K562 (cell line): Measurements from ENCODE around the gene LMO3. TPM values are rescaled to one million over a fixed set of nuclear protein-coding genes. Genes with fewer than 3 reads are reported as not detected.

Experiments
- ATAC-seq: fragments of 200-7000 bp; cut with Tn5 transposase; 3 replicates; pipeline ENCODE4 v1.9.1; 2020; ENCODE audit warnings: moderate library complexity
- BruUV-seq: library from RNA; stranded (reverse); fragments of 400-500 nt; replicated peaks from 2 replicates; lab custom pipeline; 2021; lab: Mats Ljungman, UMichigan
- CTCF ChIA-PET: fragments of 300-600 bp; formaldehyde crosslinking; extraction: SDS; loops from one replicate; lab custom pipeline; 2021; ENCODE audit warnings: low intra/inter-chr PET ratio; lab: Yijun Ruan, JAX
- POLR2A ChIA-PET: fragments of 300-600, 350-650 bp; sonication (Branson Sonifier 250); formaldehyde crosslinking; extraction: SDS; loops from one replicate; lab custom pipeline; 2021; ENCODE audit warnings: antibody characterized with exemption, inconsistent platforms; lab: Yijun Ruan, JAX
- DNase-seq, 4 experiments: peaks; one replicate each; pipeline versions ENCODE4 v3.0.0 to v3.0.0-alpha.2; 2011 to 2018; ENCODE audit warnings: low spot score in 3 of 4, mixed read lengths in 3 of 4; ENCODE audit errors: extremely low read depth in 1 of 4
- FAIRE-seq: peaks from 2 replicates; lab custom pipeline; 2011; peaks lifted over from hg19 to GRCh38; lab: Jason Lieb, UNC
- H2AFZ ChIP-seq: 2 replicates; pipeline ENCODE4 v1.6.0; 2011; ENCODE audit warnings: low read depth, low read length, control low read depth, inconsistent platforms
- H3K27ac ChIP-seq: fragments of 200-600 bp; 3 replicates; pipeline ENCODE4 v1.8.0; 2011; ENCODE audit warnings: low read depth, mild to moderate bottlenecking, control low read depth, inconsistent platforms, low read length, moderate library complexity, mixed read lengths; ENCODE audit errors: extremely low read depth
- H3K27me3 ChIP-seq, 2 experiments: fragments of 300-600 bp in 1 of 2; 2 replicates in 1 of 2; 3 replicates in 1 of 2; pipeline versions ENCODE4 v1.6.0 to v1.8.0; 2011; ENCODE audit warnings: inconsistent platforms in 2 of 2, low read length in 2 of 2, mild to moderate bottlenecking in 1 of 2, mixed read lengths in 1 of 2, moderate library complexity in 1 of 2; ENCODE audit not compliant: control insufficient read depth in 2 of 2, insufficient read depth in 2 of 2
- H3K36me3 ChIP-seq: fragments of 300-600 bp; 3 replicates; pipeline ENCODE4 v1.8.0; 2011; ENCODE audit warnings: mild to moderate bottlenecking, low read length, inconsistent platforms; ENCODE audit not compliant: control insufficient read depth, insufficient read depth
- H3K4me1 ChIP-seq, 2 experiments: fragments of 200-600 bp in 1 of 2; replicated peaks in 1 of 2; 2 replicates in 1 of 2; 3 replicates in 1 of 2; pipeline versions ENCODE4 v1.5.1 to v1.8.0; 2011; ENCODE audit warnings: inconsistent platforms in 2 of 2, low read length in 2 of 2, mild to moderate bottlenecking in 1 of 2, mixed read lengths in 1 of 2, moderate library complexity in 1 of 2; ENCODE audit not compliant: control insufficient read depth in 2 of 2, insufficient read depth in 2 of 2
- H3K4me2 ChIP-seq: 2 replicates; pipeline ENCODE4 v1.6.1; 2011; ENCODE audit warnings: low read length, control low read depth, inconsistent platforms, mixed read lengths; ENCODE audit not compliant: insufficient read depth
- H3K4me3 ChIP-seq: fragments of 200-600 bp; sonication (generic), shearing (Covaris generic); 2 replicates; pipeline ENCODE4 v1.5.1; 2016; ENCODE audit warnings: control low read depth, inconsistent platforms
- H3K79me2 ChIP-seq: fragments of 200-600 bp; 3 replicates; pipeline ENCODE4 v1.8.0; 2011; ENCODE audit warnings: low read length, inconsistent platforms; ENCODE audit not compliant: control insufficient read depth, insufficient read depth
- H3K9ac ChIP-seq, 2 experiments: 2 replicates each; pipeline versions ENCODE4 v1.6.0 to v1.6.1; 2011; ENCODE audit warnings: low read depth in 2 of 2, low read length in 2 of 2, control low read depth in 1 of 2, inconsistent platforms in 1 of 2, mild to moderate bottlenecking in 1 of 2, mixed read lengths in 1 of 2; ENCODE audit not compliant: insufficient read depth in 1 of 2
- H3K9me1 ChIP-seq: one replicate; pipeline ENCODE4 v1.6.0; 2011; ENCODE audit warnings: inconsistent platforms, mild to moderate bottlenecking, low read length, moderate library complexity; ENCODE audit not compliant: control insufficient read depth, insufficient read depth
- H3K9me3 ChIP-seq: replicated peaks from 2 replicates; pipeline ENCODE4 v1.5.1; 2011; ENCODE audit warnings: low read depth, low read length, inconsistent platforms; ENCODE audit not compliant: control insufficient read depth, insufficient read depth
- H4K20me1 ChIP-seq: replicated peaks from 2 replicates; pipeline ENCODE4 v1.6.1; 2011; ENCODE audit warnings: low read length, inconsistent platforms, mixed read lengths; ENCODE audit not compliant: control insufficient read depth, insufficient read depth
- BRF1 ChIP-seq: IDR thresholded peaks from 3 replicates; pipeline ENCODE4 v1.6.1; 2011; ENCODE audit warnings: borderline replicate concordance, mild to moderate bottlenecking; ENCODE audit not compliant: insufficient read length; ENCODE audit errors: extremely low read depth
- CTCF ChIP-seq, 3 experiments: IDR thresholded peaks in 2 of 3; conservative IDR thresholded peaks in 1 of 3; 2 replicates each; pipeline ENCODE4 v1.5.1; 2011 to 2012; ENCODE audit warnings: low read length in 3 of 3, mild to moderate bottlenecking in 3 of 3, control low read depth in 2 of 3, improper control_type of control experiment in 1 of 3, inconsistent platforms in 1 of 3, low read depth in 1 of 3, mixed read lengths in 1 of 3, moderate library complexity in 1 of 3; ENCODE audit not compliant: insufficient read depth in 2 of 3
- HMGXB4 ChIP-seq: sonication (generic); formaldehyde crosslinking; IDR thresholded peaks from 2 replicates; pipeline ENCODE4 v1.8.1; 2023; ENCODE audit warnings: mild to moderate bottlenecking, missing genetic modification reagents
- MAFG ChIP-seq: fragments of 450-650 bp; conservative IDR thresholded peaks from 2 replicates; pipeline ENCODE4 v1.6.1; 2016; ENCODE audit warnings: missing genetic modification characterization, missing compliant biosample characterization
- MEF2A ChIP-seq: IDR thresholded peaks from 2 replicates; pipeline ENCODE4 v1.6.1; 2011; ENCODE audit warnings: low read depth, mild to moderate bottlenecking, low read length, moderate library complexity; ENCODE audit not compliant: control insufficient read depth
- POLR2H ChIP-seq: IDR thresholded peaks from 2 replicates; pipeline ENCODE4 v1.6.1; 2016; ENCODE audit warnings: missing genetic modification characterization, low read depth, mild to moderate bottlenecking, control low read depth, missing compliant biosample characterization, moderate library complexity
- TSHZ1 ChIP-seq: fragments of 250-450 bp; sonication (Bioruptor Pico); IDR thresholded peaks from 2 replicates; pipeline ENCODE4 v1.4.0; 2020; ENCODE audit warnings: mild to moderate bottlenecking, moderate library complexity
- ZBTB17 ChIP-seq: fragments of 450-650 bp; formaldehyde crosslinking; IDR thresholded peaks from 2 replicates; pipeline ENCODE4 v1.4.0; 2020; ENCODE audit warnings: mild to moderate bottlenecking
- ZMIZ1 ChIP-seq, 2 experiments: fragments of 150-350 bp in 1 of 2; IDR thresholded peaks; 2 replicates each; pipeline ENCODE4 v1.6.1; 2012 to 2016; ENCODE audit warnings: low read depth in 2 of 2, low read length in 2 of 2, mild to moderate bottlenecking in 1 of 2, moderate library complexity in 1 of 2
- ZNF507 ChIP-seq: conservative IDR thresholded peaks from 2 replicates; pipeline ENCODE4 v1.6.1; 2017; ENCODE audit warnings: missing genetic modification characterization, missing compliant biosample characterization
- ZNF551 ChIP-seq: fragments of 250-450 bp; sonication (Bioruptor Pico); IDR thresholded peaks from 2 replicates; pipeline ENCODE4 v1.5.0; 2021; ENCODE audit warnings: mild to moderate bottlenecking, moderate library complexity
- ZNF778 ChIP-seq: fragments of 450-650 bp; formaldehyde crosslinking; IDR thresholded peaks from 2 replicates; pipeline ENCODE4 v1.4.0; 2020; ENCODE audit warnings: mild to moderate bottlenecking, moderate library complexity
- WGBS: fragments of 100-300 bp; shearing (Covaris generic); methylation state at CpG from one replicate; pipeline ENCODE4 v1.1.6; 2016; ENCODE audit warnings: low coverage, mixed read lengths; ENCODE audit not compliant: insufficient coverage; ENCODE audit errors: missing lambda C conversion rate; 5-methylcytosine and 5-hydroxymethylcytosine counted together
- in situ Hi-C: fragments of 300-500 bp; cut with MboI; formaldehyde crosslinking; loops from 4 replicates; pipeline ENCODE4 v1.15.0; 2018; ENCODE audit warnings: inconsistent platforms, mixed read lengths
- intact Hi-C: fragments of 100-400 bp; cut with micrococcal nuclease; formaldehyde crosslinking; loops from 2 replicates; pipeline ENCODE4 v1.14.2; 2022
- polyA plus RNA-seq, 8 experiments: library from polyadenylated mRNA; depleted of rRNA in 4 of 8; stranded (reverse) in 5 of 8; unstranded in 3 of 8; fragments of >200 nt; fragmentation: Nextera tagmentation in 2 of 8; fragmentation: Illumina TruSeq in 1 of 8; extraction: Ambion mirVana in 2 of 8; extraction: Trizol in 1 of 8; gene quantifications; 2 replicates each; pipeline versions ENCODE4 v1.2.1 to v1.2.3, GENCODE V29; 2011 to 2014; ENCODE audit warnings: inconsistent platforms in 1 of 8, missing spikeins in 1 of 8
- total RNA-seq, 7 experiments: library from RNA; depleted of rRNA in 6 of 7; stranded (reverse); fragments of >200 nt in 6 of 7; fragmentation: Illumina TruSeq in 2 of 7; extraction: Trizol in 2 of 7; gene quantifications; 2 replicates each; pipeline versions ENCODE4 v1.2.1 to v1.2.3, GENCODE V29; 2011 to 2021; ENCODE audit warnings: low replicate concordance in 1 of 7

LMO3 gene
- total and polyA plus RNA-seq, 9 of the 15 experiments (the other 6 are each of a cell fraction or from before 2014, with no cell fraction given) = 0.04 to 0.40 (median 0.05) TPM; not detected in 6

GRCh38 chr12:16568873-16569272 lies 37.1 kb downstream of the LMO3 start:
- Histone ChIP-seq H3K79me2 (no peaks in the 10 kb centered on the region), H3K4me3 (no peak overlapping the region), H3K27ac (no peak overlapping the region), H3K4me1 (no peaks in the 10 kb centered on the region), H2AFZ (no peak overlapping the region), H3K4me2 (no peak overlapping the region), H3K9ac (no peak overlapping the region), H3K36me3 (no peaks in the 10 kb centered on the region), H4K20me1 (no peaks in the 10 kb centered on the region), H3K9me3 (no peaks in the 10 kb centered on the region), H3K9me1 (no peaks in the 10 kb centered on the region), H3K27me3 (no peaks in the 10 kb centered on the region)
- no peak for ATAC-seq
- ChIA-PET POLR2A (no interaction called here), CTCF (no interaction called here)
- TF ChIP-seq TSHZ1 (CRISPR knock-in tag) (no peak), MAFG (no peak), CTCF (IDR thresholded peaks at IDR 0.05 in 2 of 3, conservative IDR thresholded peaks at IDR 0.05 in 1 of 3; ENCODE audit: insufficient read depth in 2 of 3, low read depth in 1 of 3, low read length in 3 of 3) (no peak), ZBTB17 (CRISPR knock-in tag) (no peak), ZNF551 (CRISPR knock-in tag) (no peak), POLR2H (tag) (no peak), ZNF778 (CRISPR knock-in tag) (no peak), MEF2A (no peak), ZMIZ1 (IDR thresholded peaks at IDR 0.05; ENCODE audit: low read depth in 2 of 2, low read length in 2 of 2) (no peak), BRF1 (no peak), HMGXB4 (CRISPR knock-in tag) (no peak), ZNF507 (no peak)
- intact Hi-C loops = no loop called here
- in situ Hi-C loops = no loop called here
- BruUV-seq = no TSS peak
- DNase-seq = no peak
- 0% methylated on average over 1 of the region's 1 CpG for WGBS
- FAIRE-seq = no peak
